ENCODE measurements around the gene C9.

The C9 gene

GRCh38 chr5:39253196-39253595 is 111.1 kb downstream of the C9 start:
- no peak for TF ChIP-seq FOXP2 (optimal IDR thresholded peaks at IDR 0.05; ENCODE audit: borderline replicate concordance, extremely low read depth, extremely low read length, insufficient read depth)
- TF ChIP-seq TAF1 (IDR thresholded peaks at IDR 0.05; ENCODE audit: borderline replicate concordance, insufficient read depth, low read length), result no peak
- TF ChIP-seq REST (IDR thresholded peaks at IDR 0.05; ENCODE audit: insufficient read depth in 1 of 2, low read depth in 2 of 2, low read length in 2 of 2), result no peak
- TF ChIP-seq SIN3A (IDR thresholded peaks at IDR 0.05; ENCODE audit: borderline replicate concordance, insufficient read depth, low read length), result no peak
- no peak for TF ChIP-seq POLR2AphosphoS5 (IDR thresholded peaks at IDR 0.05; ENCODE audit: low read depth, low read length)

- TF ChIP-seq SIN3A (IDR thresholded peaks at IDR 0.05; ENCODE audit: borderline replicate concordance, insufficient read depth, low read length) (no peak), TAF1 (IDR thresholded peaks at IDR 0.05; ENCODE audit: borderline replicate concordance, insufficient read depth, low read length) (no peak), FOXP2 (optimal IDR thresholded peaks at IDR 0.05; ENCODE audit: borderline replicate concordance, extremely low read depth, extremely low read length, insufficient read depth) (no peak), REST (IDR thresholded peaks at IDR 0.05; ENCODE audit: insufficient read depth in 1 of 2, low read depth in 2 of 2, low read length in 2 of 2) (no peak), POLR2AphosphoS5 (IDR thresholded peaks at IDR 0.05; ENCODE audit: low read depth, low read length) (no peak)
These were observed 114.6 kb downstream of the C9 start for GRCh38 chr5:39249564-39250274.

- no peak for TF ChIP-seq REST (IDR thresholded peaks at IDR 0.05; ENCODE audit: insufficient read depth in 1 of 2, low read depth in 2 of 2, low read length in 2 of 2)
- no peak for TF ChIP-seq FOXP2 (optimal IDR thresholded peaks at IDR 0.05; ENCODE audit: borderline replicate concordance, extremely low read depth, extremely low read length, insufficient read depth)
- no peak for TF ChIP-seq POLR2AphosphoS5 (IDR thresholded peaks at IDR 0.05; ENCODE audit: low read depth, low read length)
- TF ChIP-seq SIN3A (IDR thresholded peaks at IDR 0.05; ENCODE audit: borderline replicate concordance, insufficient read depth, low read length), result no peak
- TF ChIP-seq TAF1 (IDR thresholded peaks at IDR 0.05; ENCODE audit: borderline replicate concordance, insufficient read depth, low read length), result no peak
These were observed 115.2 kb downstream of the C9 start for GRCh38 chr5:39249069-39249468.

- no peak for TF ChIP-seq FOXP2 (optimal IDR thresholded peaks at IDR 0.05; ENCODE audit: borderline replicate concordance, extremely low read depth, extremely low read length, insufficient read depth)
These were observed 123.5 kb downstream of the C9 start for GRCh38 chr5:39240750-39241149.

- no peak for TF ChIP-seq SIN3A (IDR thresholded peaks at IDR 0.05; ENCODE audit: borderline replicate concordance, insufficient read depth, low read length)
These were observed 125.8 kb downstream of the C9 start for GRCh38 chr5:39238366-39239105.

- TF ChIP-seq REST (IDR thresholded peaks at IDR 0.05; ENCODE audit: insufficient read depth in 1 of 2, low read depth in 2 of 2, low read length in 2 of 2) (no peak), TAF1 (IDR thresholded peaks at IDR 0.05; ENCODE audit: borderline replicate concordance, insufficient read depth, low read length) (no peak), FOXP2 (optimal IDR thresholded peaks at IDR 0.05; ENCODE audit: borderline replicate concordance, extremely low read depth, extremely low read length, insufficient read depth) (no peak), SIN3A (IDR thresholded peaks at IDR 0.05; ENCODE audit: borderline replicate concordance, insufficient read depth, low read length) (no peak), POLR2AphosphoS5 (IDR thresholded peaks at IDR 0.05; ENCODE audit: low read depth, low read length) (no peak)
These were observed 127.6 kb downstream of the C9 start for GRCh38 chr5:39236718-39237117.

Data from PFSK-1 (cell line).